Stimulated activated CD4-positive, alpha-beta T cell treated with anti-CD3 and anti-CD28 coated beads, Interleukin-12 subunit alpha, Interleukin-12 subunit beta, amount 100 ng/mL, for 4 hours (primary cell): Measurements from ENCODE around the gene GNAS.

Experiments used
- DNase-seq: peaks from one replicate; pipeline ENCODE4 v3.0.0-alpha.2; 2020

The GNAS gene

DNA sequence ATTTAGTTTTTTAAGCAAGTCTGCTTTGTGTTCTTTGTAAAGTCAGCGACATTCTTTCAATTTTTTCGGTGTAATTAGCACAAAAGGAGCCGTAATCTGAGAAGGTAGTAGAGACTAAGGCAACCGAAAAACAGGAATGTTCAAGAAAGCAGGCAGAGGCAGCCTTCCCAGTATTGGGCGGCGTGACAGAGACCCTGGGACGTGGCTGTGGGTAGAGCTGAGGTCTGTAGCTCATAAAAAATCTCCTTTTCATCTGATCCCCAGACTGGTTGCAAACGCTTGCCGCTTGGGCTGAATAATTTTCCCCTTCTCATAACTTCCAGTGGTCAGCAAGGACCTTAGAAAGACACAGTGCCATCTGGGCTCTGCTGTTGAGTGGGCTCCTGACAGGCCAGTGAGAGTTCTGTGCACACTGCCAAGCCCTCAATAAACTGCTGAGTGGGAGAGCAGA lies 30.8 kb downstream of the GNAS start:
- DNase-seq = no peak

- no peak for DNase-seq
These were observed 32.5 kb downstream of the GNAS start for GRCh38 chr20:58884966-58885365.

DNA sequence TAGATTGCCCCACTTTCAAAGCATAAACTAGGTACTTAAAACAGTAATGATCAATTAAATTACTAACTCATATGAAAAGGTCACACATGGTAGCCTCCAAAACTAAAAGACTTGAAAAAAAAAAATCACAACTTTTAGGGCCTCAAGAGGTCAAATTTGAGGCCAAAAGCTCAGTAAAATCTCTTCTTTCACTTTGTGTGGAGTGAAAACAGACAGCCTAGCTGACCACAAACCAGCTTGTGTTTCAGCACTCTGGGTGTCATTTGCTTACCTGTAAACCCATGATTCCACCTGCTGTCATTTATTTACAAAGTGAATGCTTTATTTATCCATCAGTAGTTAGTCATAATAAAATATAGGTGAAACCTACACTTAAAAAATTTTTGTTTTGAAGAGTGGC lies 34.0 kb downstream of the GNAS start:
- no peak for DNase-seq

- no peak for DNase-seq
These were observed 35.6 kb downstream of the GNAS start for GRCh38 chr20:58888103-58888502.

DNA sequence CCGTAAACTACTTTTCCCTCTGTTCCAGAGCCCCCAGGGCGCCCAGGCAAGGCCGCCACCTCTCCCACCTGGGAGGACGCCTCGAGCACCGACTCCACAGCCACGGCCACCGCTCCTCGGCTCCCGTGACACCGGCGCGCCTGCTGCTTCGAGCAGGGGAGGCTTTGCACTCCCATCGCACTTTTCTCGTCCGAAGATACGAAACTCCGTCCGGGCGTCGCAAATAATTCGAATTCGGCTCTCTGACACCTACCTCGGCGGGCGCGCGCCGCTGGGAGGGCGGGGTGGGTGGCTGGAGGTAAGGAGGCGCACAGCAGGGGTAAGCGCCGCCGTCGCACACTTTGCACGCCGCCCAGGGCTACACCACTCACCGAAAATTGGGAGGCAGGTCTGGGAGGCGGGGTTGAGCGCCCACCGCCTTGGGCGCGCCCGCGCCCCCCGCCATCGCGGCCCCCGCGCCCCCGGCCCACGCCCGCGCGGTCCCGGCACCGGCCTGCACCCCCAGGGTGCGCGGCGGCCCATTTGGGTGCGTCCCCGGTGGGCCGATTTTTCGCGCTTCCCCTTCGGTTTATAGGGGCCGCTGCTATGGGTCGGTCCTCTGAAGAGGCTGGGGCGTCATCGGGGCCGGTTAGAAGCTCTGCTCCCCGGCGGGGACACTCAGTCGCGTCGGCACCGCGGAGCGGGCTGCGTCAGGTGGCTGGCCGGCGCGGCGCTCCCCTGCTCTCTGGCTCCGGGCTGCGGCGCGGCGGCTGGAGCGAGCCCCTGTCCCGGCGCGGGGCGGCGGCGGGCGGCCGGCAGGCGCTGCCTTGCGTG lies 36.2 kb downstream of the GNAS start:
- peak; percentile 75 for DNase-seq

DNA sequence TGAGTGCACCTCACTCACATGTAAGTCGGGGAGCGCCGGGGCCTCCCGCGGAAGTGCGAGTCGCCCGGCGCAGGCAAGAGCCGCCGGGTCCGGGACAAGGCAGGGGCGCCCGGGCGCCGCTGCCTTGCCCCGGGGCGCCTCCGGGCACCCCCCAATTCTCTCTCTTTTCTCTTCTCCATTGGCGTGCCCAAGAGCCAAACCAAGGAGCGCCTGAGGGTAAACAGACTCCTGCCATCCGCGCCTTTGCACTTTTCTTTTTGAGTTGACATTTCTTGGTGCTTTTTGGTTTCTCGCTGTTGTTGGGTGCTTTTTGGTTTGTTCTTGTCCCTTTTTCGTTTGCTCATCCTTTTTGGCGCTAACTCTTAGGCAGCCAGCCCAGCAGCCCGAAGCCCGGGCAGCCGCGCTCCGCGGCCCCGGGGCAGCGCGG lies 36.8 kb downstream of the GNAS start:
- no peak for DNase-seq

DNA sequence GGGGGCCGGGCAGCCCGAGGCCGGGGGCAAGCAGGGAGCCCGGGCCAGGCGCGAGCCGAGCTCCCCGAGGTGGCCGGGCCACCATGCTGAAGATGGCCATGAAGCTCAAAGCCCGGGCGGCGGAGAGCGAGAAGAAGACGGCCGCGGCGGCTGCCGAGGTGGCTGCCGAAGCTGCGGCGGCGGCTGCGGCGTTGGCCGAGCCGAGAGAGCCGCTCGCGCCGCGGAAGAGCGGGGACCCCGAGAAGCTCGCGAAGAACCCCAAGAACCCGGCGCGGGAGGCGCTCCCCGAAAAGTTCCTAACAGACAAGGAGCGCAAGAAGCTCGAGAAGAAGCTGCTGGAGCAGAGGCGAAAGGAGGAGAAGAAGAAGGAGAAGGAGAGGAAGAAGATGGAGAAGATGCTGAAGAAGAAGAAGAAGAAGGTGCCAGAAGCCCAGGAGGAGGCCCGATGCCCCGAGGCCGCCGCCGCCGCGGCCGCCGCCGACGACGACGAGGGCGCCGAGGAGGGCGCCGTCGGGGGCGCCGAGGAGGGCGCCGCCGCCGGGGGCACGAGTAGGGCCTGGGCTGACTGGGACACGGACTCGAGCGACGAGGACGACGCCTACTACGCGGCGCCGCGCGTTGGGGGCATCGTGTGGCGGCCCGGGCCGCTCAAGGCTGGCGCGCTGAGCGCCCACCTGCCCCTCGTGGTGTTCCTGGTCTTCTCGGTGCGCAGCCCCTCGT lies 37.4 kb downstream of the GNAS start:
- peak; percentile 17 for DNase-seq

- peak; percentile 68 for DNase-seq
These were observed 38.1 kb downstream of the GNAS start for GRCh38 chr20:58890518-58891085.

GRCh38 chr20:58891086-58891717 lies 38.7 kb downstream of the GNAS start:
- peak; percentile 75 for DNase-seq

- DNase-seq = peak; percentile 38
These were observed 39.2 kb downstream of the GNAS start for GRCh38 chr20:58891718-58892140.

DNA sequence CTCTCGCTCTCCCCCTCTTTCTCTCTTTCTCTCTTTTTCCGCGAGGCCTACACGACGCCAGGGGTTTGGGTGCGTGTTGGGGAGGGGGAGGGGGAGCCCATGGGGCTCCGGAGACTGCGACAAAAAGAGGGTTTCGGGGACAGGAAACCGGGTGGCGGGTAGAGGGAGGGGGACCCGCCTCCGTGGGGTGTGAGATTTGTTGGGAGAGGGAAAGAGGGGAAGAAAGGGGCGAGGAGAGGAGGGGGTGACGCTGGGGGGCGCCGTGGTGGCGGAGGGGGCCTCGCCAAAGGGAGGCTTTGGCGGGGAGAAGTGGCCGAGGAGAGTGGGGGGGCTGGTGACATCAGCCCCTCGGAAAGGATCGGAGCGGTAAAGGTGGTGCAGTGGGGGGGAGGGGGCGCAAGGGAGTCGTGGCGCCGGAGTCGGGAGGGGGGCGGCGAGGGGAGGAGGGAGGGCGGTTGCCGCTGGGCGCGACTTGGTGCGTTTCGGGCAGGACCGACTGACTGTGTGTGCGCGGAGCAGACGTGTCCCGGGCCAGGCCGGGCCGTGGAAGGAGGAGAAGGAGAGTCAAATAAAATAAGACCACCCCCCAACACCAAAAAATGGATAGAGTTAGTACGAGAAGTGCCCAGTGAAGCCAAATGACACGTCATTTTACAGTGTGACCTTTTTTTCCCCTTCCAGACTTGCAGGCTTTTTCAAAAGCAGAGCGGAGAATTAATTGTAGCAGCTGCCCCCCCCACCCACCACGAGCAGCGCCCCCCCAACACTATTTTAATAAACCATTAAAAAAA lies 39.8 kb downstream of the GNAS start:
- DNase-seq = peak; percentile 77

- no peak for DNase-seq
These were observed 40.4 kb downstream of the GNAS start for GRCh38 chr20:58892932-58893224.

DNA sequence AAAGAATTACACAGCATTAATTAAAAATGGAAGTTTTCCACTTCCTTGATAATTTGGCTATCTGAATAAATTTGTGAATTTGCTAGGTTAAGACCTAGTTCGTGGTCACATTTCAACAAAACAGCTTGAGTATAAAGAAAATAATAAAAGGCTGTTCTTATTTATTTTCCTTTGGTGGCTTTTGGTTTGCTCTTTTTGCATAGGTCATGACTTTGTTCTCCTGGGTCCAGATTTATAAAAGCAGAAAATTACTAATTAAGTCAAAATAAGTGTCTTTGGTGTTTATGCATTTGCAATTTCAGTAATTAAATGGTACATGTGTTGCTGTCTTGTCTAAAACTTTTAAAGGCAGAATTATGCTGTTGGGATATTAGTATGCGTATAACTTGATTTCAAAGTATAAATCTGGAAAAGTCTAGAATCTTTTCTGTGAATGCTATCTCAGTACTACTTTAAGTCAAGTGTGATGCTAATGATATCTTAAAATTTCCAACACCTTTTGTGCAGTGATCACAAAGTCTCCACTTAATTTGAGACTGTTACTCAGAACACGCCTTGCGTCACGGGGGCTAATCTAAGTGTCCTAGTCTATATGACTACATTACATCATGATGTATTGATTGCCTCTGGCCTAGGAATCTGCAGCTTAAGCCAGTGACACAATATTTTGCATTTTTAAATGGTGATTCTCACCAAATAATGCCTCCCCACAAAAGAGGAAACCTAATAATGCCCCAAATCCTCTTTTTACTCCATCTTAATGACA lies 41.0 kb downstream of the GNAS start:
- DNase-seq = no peak

DNA sequence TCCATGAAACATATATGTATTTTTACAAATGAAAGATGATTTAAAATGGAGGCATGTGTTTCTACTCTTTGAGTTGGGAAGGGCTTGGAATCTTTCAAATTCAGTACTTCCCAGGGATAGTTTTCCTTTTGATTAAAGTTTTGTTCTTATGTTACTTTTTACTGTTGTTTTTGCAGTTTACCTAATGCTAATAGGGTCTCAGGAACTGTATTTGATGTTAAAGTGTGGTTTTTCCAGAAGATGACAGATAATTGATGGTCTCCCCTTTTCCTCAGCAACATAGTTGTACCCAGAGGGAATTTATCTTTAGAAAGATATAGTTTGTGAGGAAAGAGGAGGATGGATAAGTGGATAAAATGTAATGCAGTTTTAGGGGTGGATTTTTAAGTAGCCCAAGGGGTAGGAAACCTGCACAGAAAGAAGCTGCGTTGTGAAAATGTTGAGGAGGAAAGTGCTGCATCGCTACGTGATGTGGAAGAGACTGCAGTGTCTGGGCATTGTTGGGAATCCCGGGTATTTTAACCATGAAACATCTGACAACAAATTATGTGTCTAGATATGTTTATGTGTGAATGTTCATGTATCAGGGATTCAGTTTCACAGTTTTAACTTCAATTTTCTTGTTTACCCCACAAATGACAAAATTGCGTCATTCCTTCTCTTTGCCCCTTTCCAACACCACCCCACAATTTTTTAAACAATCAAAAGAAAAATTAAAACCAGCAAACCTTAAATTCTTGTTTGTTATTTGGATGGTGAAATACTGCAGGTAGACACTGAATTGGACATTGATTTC lies 42.3 kb downstream of the GNAS start:
- no peak for DNase-seq

DNA sequence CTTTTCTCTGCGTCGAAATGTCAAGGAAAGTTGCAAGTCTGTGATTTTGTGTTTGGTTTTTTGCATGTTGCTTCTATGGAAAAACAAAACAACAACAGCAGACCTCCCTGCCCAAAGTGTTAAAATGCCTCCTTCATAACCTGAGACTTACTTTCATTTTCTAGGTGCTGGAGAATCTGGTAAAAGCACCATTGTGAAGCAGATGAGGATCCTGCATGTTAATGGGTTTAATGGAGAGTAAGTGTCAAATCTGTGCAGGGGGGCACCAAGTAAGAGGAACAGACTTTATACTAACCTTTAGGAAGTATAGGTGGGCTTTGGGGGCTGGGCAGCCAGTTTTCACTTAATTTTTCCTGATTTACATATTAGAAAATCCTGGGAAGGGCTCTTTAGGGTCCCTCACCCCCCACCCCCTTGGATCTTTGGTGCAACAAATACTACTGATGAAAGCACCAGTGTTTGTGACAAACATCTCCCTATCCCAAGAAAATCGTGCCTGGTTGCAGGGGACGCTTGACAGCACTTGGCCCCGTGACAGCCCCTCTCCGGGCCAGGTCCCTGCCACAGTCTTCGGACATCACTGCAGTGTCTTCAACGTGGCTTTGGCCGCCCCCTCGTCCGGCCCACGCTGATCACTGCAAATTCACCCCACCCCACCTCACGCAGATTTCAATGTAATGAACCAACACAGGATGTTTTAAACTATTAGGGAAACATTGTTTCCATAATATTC lies 43.1 kb downstream of the GNAS start:
- DNase-seq = no peak

DNA sequence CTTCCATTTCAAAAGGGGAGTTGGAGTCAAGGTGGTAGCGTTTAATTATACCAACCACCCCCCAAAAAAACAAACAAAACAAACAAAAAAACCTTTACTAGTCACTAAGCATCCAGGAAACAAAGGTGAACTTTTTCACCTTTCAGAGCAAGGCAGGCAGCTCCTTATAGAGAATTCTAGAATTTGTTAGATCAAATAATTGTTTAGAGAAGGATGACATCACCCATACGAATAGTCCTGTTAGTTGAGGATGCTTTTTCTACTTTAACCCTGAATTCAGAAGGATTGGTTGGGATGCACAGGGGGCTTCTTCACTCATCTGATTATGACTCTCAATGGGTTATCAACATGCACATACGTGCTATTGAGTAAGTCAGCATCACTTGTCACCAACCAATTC lies 44.3 kb downstream of the GNAS start:
- no peak for DNase-seq

- no peak for DNase-seq
These were observed 45.0 kb downstream of the GNAS start for GRCh38 chr20:58897488-58897887.

DNA sequence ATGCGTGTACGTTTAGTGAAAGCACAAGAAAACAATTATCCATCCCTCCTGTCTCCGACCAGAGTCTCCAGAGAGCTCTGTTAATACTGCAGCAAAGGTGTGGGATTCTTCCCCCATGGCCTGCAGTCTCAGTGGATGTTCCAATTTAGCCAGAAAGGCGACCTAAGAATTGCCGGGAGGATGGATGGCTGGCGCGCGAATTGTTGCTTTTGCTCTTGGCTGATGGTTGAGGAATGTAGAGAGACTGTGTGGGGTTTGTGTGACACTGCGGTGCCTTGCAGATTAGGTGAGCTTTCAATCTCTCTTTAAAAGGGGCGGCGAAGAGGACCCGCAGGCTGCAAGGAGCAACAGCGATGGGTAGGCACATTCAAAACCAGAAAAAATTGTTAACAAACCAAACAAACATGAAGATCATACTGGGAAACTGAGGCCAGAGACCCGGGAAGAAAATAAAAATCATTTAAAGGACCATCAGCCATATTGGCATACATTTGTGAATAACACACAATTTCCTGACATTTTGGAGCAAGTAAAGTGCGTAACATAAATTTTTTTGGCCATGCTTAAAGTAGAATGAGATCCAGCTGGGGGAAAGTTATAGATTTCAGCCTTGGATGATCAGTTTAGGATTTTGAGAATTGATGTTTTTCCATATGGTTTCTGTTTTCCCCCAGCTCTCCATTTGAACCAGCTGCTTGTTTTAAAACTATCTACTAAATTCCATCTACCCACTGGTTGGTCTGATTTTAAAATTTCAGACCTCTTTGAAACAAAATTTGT lies 46.3 kb downstream of the GNAS start:
- no peak for DNase-seq

- no peak for DNase-seq
These were observed 47.0 kb downstream of the GNAS start for GRCh38 chr20:58899512-58899911.

GRCh38 chr20:58900397-58900796 lies 47.9 kb downstream of the GNAS start:
- no peak for DNase-seq
